Large intestine (tissue), 3 donors: ENCODE data around the gene CHRNA5. TPM values are rescaled to one million over a fixed set of nuclear protein-coding genes. Genes with fewer than 3 reads are reported as not detected.
A peak's percentile ranks its signal among the peaks of the same experiment; 100 is the strongest.

Experiments used
- DNase-seq, 2 donors: peaks; one replicate each; pipeline versions ENCODE4 v3.0.0 to v3.0.0-alpha.2; 2013
- H3K27ac ChIP-seq: one replicate; pipeline ENCODE4 v1.5.1; 2013; ENCODE audit warnings: low read length
- H3K27me3 ChIP-seq: 2 replicates; pipeline ENCODE4 v1.6.1; 2013; ENCODE audit warnings: low read length; ENCODE audit not compliant: control insufficient read depth, insufficient read depth
- H3K36me3 ChIP-seq: 2 replicates; pipeline ENCODE4 v1.6.1; 2013; ENCODE audit warnings: low read length; ENCODE audit not compliant: control insufficient read depth, insufficient read depth
- H3K4me1 ChIP-seq: one replicate; pipeline ENCODE4 v1.6.1; 2013; ENCODE audit warnings: low read length; ENCODE audit not compliant: control insufficient read depth, insufficient read depth
- H3K4me3 ChIP-seq: one replicate; pipeline ENCODE4 v1.5.1; 2013; ENCODE audit warnings: low read length
- H3K9me3 ChIP-seq: one replicate; pipeline ENCODE4 v1.6.1; 2013; ENCODE audit warnings: mild to moderate bottlenecking, low read depth, low read length, moderate library complexity; ENCODE audit not compliant: control insufficient read depth
- WGBS: methylation state at CpG from one replicate; pipeline ENCODE4 v1.1.5; 2013; ENCODE audit warnings: low lambda C conversion rate; ENCODE audit not compliant: insufficient coverage; 5-methylcytosine and 5-hydroxymethylcytosine counted together
- polyA plus RNA-seq: library from polyadenylated mRNA; unstranded; fragments of 120-200 nt; gene quantifications from one replicate; pipeline ENCODE4 v1.2.1, GENCODE V29; 2013

CHRNA5 gene
- polyA plus RNA-seq, 1 donor, result 3.7 TPM

- Histone ChIP-seq H3K36me3 (no peaks in the 10 kb centered on the region), H3K4me1 (no peaks in the 10 kb centered on the region), H3K4me3 (no peak overlapping the region), H3K27ac (peak overlapping the region; percentile 56), H3K27me3 (peaks cover 40% of the 10 kb centered on the region), H3K9me3 (no peaks in the 10 kb centered on the region)
- DNase-seq, result peak; percentile 70 to 79
- WGBS, result no CpG with 5 or more reads among the region's 8 CpGs
Measured at GRCh38 chr15:78618490-78618934, 53.2 kb downstream of the CHRNA5 start.

GRCh38 chr15:78619022-78619950 lies 54.0 kb downstream of the CHRNA5 start:
- no peaks in the 10 kb centered on the region for H3K9me3 ChIP-seq
- peak overlapping the region; percentile 31 for H3K4me3 ChIP-seq
- H3K27me3 ChIP-seq, result peaks cover 46% of the 10 kb centered on the region
- no peaks in the 10 kb centered on the region for H3K36me3 ChIP-seq
- DNase-seq, result no peak
- peak overlapping the region; percentile 56 for H3K27ac ChIP-seq
- 17% methylated on average over 1 of the region's 20 CpGs for WGBS
- H3K4me1 ChIP-seq, result no peaks in the 10 kb centered on the region

GRCh38 chr15:78620021-78620526 lies 54.8 kb downstream of the CHRNA5 start:
- Histone ChIP-seq H3K4me3 (peak overlapping the region; percentile 31), H3K9me3 (no peaks in the 10 kb centered on the region), H3K27ac (peak overlapping the region; percentile 56), H3K4me1 (no peaks in the 10 kb centered on the region), H3K27me3 (peaks cover 46% of the 10 kb centered on the region), H3K36me3 (no peaks in the 10 kb centered on the region)
- peak in 1 of 2 donors; percentile 17 for DNase-seq
- no CpG with 5 or more reads among the region's 41 CpGs for WGBS

- Histone ChIP-seq H3K4me1 (no peaks in the 10 kb centered on the region), H3K9me3 (no peaks in the 10 kb centered on the region), H3K36me3 (no peaks in the 10 kb centered on the region), H3K4me3 (peak within 1 kb of the TSS; percentile 31), H3K27me3 (peaks cover 48% of the 10 kb centered on the region), H3K27ac (peak within 1 kb of the TSS; percentile 56)
- WGBS, result no CpG with 5 or more reads among the region's 102 CpGs
- peak in 1 of 2 donors; percentile 19 for DNase-seq
Measured at GRCh38 chr15:78620527-78621421, 55.5 kb downstream of the CHRNA5 start, which contains the start of gene CHRNA3. CHRNA3 (minus strand) TSS chr15:78620996; CDS start chr15:78620794, 202 bp downstream.

GRCh38 chr15:78621810-78622402 lies 56.6 kb downstream of the CHRNA5 start:
- peaks cover 48% of the 10 kb centered on the region for H3K27me3 ChIP-seq

DNA sequence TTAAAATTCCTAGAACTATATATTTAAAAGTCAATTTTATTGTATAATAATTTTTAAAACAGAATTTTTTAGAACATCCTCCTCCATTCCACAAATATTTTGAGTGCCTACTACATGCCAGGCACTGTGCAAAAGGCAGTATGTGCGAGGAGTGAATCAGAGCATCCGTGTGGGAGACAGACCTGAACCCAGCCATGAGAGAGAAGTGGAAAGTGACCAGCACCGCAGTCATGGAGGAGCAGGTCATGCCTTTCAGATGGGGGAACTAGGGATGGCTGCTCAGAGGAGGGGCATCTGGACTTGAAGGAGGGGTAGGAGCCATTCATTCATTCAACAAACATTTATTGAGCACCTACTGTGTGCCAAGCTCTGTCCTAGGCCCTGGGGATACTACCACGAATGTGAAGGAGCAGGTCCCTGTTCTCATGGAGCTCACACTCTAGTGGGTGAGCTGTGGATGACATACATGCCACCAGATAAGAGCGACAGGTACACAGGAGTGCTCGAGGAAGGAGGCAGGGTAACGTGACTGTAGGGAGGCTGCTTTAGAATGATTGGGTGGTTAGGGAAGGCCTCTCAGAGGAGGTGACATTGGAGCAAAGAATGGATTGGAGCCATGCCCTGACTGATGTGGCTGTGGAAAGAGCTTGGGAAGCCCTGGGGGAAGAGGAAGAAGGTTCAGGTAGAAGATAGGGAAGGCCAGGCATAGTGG lies 58.6 kb downstream of the CHRNA5 start:
- no peaks in the 10 kb centered on the region for H3K4me1 ChIP-seq
- H3K9me3 ChIP-seq, result no peaks in the 10 kb centered on the region
- H3K4me3 ChIP-seq, result no peak overlapping the region
- peaks cover 48% of the 10 kb centered on the region for H3K27me3 ChIP-seq
- DNase-seq, result no peak
- no peaks in the 10 kb centered on the region for H3K36me3 ChIP-seq
- WGBS, result 100% methylated on average over 1 of the region's 7 CpGs
- no peak overlapping the region for H3K27ac ChIP-seq

More at GRCh38 chr15:78621810-78622402, 56.6 kb downstream of the CHRNA5 start:
- Histone ChIP-seq H3K4me1 (no peaks in the 10 kb centered on the region), H3K27ac (no peak overlapping the region), H3K4me3 (no peak overlapping the region), H3K36me3 (no peaks in the 10 kb centered on the region), H3K9me3 (no peaks in the 10 kb centered on the region)
- no peak for DNase-seq
- no CpG with 5 or more reads among the region's 10 CpGs for WGBS

- no peak for DNase-seq
- H3K4me1 ChIP-seq, result no peaks in the 10 kb centered on the region
- H3K27me3 ChIP-seq, result peaks cover 38% of the 10 kb centered on the region
- no peaks in the 10 kb centered on the region for H3K36me3 ChIP-seq
- no peaks in the 10 kb centered on the region for H3K9me3 ChIP-seq
- WGBS, result 100% methylated on average over 1 of the region's 17 CpGs
- no peak overlapping the region for H3K4me3 ChIP-seq
- H3K27ac ChIP-seq, result no peak overlapping the region
Measured at GRCh38 chr15:78624651-78625590, 59.6 kb downstream of the CHRNA5 start.

- Histone ChIP-seq H3K27me3 (peaks cover 31% of the 10 kb centered on the region), H3K36me3 (no peaks in the 10 kb centered on the region), H3K27ac (no peak overlapping the region), H3K4me3 (no peak overlapping the region), H3K4me1 (no peaks in the 10 kb centered on the region), H3K9me3 (no peaks in the 10 kb centered on the region)
- WGBS, result no CpG with 5 or more reads among the region's 12 CpGs
- no peak for DNase-seq
Measured at GRCh38 chr15:78625606-78626280, 60.4 kb downstream of the CHRNA5 start.
